ENCODE measurements around the gene ZNF557.

DNA sequence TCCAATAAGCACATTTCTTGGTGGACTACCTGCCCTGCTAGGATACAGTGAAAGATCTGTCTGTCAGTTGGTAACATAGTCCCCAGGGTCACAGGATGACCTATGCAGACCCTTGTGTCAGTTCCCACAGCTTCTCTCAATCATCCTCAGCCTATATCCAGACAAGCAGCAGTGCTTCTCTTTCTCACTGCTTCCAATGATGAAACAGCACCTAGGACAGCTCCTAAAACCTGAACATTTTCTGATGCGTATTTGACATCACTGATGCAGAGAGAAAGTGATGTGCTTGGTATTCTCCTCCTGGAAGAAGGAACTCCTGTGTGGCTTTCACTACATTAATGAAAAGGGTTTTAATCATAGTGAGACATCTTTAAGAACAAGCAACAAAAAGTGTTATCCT lies 43.7 kb downstream of the ZNF557 start:
- TF ChIP-seq, protein P1, sequence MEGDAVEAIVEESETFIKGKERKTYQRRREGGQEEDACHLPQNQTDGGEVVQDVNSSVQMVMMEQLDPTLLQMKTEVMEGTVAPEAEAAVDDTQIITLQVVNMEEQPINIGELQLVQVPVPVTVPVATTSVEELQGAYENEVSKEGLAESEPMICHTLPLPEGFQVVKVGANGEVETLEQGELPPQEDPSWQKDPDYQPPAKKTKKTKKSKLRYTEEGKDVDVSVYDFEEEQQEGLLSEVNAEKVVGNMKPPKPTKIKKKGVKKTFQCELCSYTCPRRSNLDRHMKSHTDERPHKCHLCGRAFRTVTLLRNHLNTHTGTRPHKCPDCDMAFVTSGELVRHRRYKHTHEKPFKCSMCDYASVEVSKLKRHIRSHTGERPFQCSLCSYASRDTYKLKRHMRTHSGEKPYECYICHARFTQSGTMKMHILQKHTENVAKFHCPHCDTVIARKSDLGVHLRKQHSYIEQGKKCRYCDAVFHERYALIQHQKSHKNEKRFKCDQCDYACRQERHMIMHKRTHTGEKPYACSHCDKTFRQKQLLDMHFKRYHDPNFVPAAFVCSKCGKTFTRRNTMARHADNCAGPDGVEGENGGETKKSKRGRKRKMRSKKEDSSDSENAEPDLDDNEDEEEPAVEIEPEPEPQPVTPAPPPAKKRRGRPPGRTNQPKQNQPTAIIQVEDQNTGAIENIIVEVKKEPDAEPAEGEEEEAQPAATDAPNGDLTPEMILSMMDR (IDR thresholded peaks at IDR 0.05) = no peak
- no peak for TF ChIP-seq POLR2AphosphoS5 (IDR thresholded peaks at IDR 0.05)
- TF ChIP-seq POLR2A (IDR thresholded peaks at IDR 0.05) = no peak

Data from sigmoid colon (tissue), 4 donors.